ENCODE data around the gene PRDM11.

The PRDM11 gene

GRCh38 chr11:45142241-45143055 lies 4.0 kb upstream of the PRDM11 start:
- DNase-seq: no peak

GRCh38 chr11:45143494-45143893 lies 2.9 kb upstream of the PRDM11 start:
- no peak for DNase-seq

- no peak for DNase-seq
These were observed 2.0 kb upstream of the PRDM11 start for GRCh38 chr11:45144126-45145082.

DNA sequence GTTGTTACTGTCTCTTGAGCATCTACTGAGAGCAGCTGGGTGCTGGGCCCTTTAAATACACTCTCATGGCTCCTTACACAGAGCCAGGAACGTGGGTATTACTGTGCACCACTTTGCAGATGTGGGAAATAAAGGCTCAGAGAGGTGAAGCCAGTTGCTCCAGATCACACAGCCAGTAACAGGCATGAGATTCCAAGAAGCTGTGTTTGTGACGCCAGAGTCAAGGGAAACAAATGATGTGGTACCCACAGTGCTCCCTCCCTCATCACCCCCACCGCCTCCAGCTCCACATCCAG lies 1.4 kb upstream of the PRDM11 start:
- DNase-seq: no peak

- DNase-seq: peak; percentile 83
These were observed 914 bp upstream of the PRDM11 start for GRCh38 chr11:45145379-45146071.

DNA sequence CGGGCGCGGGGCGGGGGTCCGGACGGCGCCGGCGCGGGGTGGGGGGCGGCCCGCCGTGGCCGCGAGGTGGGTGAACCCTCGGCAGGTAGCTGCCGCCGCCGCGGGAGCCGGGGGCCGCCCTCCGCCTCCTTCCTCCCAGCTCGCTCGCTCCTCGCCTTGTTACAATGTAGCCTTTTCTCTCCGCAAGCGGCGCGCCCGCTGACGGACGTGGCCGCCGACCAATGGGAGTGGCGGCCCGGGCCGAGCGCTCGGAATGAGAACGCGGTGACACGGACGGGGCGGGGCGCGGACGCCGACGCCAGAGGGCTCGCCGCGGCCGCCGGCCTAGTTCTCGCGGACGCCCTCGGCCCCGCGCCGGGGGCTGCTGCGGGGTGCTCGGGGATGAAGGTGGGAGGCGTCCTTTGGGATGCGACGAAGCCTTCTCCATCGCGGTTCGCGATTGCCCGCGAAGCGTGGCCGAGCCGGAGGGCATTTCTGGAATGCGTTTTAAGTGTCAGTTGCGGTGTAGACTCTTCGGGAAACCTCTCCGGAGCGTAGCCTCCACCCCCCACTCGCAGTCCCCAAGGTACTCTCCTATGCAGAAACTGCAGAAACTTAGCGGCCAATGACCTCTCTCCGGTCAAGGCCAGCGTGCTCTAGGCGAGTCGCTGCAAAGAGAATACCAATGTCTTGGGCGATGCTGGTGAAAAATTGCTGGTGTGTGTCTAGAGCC lies 734 bp downstream of the PRDM11 start:
- DNase-seq: peak; percentile 96

GRCh38 chr11:45147891-45148675 lies 1.6 kb downstream of the PRDM11 start:
- DNase-seq: no peak

GRCh38 chr11:45149483-45150056 lies 3.1 kb downstream of the PRDM11 start:
- no peak for DNase-seq

DNA sequence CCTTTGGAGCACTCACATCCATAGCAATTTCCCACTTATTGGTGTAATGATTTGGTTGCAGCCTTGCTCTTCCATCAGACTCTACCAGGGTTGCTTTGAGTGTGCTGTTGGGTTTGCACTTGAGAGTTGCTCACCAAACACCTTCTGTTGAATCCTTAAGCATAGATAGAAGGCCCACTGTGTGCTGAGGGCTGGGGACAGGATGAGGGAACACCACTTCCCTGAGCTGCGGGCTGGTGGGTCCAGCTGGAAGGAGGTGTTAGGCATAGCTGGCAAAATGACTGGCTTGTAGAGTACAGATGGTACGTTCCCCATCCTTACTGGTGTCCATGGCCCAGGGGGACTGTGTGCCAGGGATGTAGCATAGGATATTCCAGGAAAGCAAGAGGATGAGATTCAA lies 3.9 kb downstream of the PRDM11 start:
- DNase-seq: no peak

DNA sequence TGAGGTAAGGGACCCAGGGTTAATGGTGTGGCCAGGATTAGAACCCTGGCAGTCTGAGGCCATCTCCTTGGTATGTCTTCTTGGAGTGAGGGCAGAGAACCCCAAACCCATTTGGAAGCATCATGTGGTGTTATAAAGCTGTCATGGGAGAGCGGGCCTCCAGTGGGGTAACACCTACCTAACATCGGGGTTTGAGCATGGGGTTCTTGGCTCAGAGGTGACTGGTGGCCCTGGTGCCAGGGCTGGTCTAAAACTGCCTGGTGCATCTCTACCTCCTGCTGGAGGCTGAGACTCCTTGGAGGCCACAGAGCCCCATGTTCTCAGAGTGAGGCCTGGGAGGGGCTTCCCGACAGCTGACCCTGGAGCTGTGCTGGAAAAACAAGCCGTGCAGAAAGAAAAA lies 4.5 kb downstream of the PRDM11 start:
- DNase-seq: no peak

DNA sequence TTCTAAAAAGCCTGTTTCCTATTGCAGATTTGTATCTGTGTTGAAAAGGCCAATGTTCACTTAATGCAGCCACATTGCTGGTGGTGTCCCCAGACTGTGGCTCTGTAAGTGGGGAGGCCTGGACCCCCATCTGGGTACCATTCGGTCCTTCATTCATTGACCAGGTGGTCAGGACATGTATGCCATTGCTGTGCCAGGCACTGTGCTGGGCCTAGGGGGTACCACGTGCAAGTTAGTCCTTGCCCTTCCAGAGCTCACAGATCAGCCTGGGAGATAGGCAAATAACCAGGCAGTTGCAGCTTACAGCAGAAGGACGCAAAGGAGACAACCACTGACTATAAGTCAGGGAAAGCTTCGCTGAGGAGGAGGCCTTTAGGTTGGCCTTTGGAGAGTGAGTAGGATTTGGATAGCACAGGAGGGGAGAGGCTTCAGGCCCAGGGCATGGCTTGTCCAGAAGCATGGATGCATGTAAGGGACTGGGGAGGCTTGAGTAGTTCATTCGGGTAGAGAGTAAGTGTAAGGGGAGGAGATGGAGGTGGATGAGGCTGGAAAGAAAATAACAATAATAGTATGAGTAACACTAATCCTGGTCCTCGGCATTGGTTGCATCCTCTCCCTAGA lies 5.0 kb downstream of the PRDM11 start:
- DNase-seq: no peak

DNA sequence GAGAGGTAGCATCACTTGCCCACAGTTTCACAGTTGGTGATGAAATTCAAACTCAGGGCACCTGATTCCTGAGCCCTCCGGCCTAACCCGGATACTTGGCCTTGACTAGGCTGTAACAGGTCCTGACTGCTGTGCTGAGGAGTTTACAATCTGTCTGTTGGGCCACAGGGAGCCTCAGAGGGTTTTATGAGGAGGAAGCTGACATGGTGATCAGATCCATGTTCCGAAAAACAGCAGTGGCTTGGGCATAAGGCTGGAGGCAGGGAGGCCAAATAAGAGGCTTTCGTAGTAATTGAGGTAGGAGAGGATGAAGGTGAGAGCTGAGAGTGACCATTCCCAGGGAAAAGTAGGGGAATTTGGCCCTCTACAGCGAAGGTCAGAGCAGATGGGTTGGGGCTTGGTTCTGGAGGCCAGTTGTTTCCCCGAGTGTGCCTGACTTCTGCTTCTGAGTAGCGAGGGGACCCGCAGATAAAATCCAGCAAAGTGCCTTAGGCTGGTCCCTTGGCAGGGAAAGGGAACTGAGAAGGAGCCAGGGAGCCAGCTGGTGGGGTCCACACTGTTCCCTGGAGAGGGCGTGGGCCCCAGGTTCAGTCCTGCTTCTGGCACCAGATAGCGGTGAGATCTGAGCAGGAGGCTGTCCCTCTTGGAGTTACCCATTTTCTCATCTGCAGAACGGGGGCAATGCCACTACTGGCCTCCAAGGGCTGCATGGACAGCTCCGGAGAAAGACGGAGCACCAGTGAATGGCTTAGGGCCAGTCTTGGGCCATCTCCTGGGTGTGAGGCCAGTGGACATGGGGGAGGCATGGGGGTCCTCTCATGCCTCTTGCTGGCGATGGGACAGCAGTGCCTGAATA lies 6.5 kb downstream of the PRDM11 start:
- DNase-seq: no peak

DNA sequence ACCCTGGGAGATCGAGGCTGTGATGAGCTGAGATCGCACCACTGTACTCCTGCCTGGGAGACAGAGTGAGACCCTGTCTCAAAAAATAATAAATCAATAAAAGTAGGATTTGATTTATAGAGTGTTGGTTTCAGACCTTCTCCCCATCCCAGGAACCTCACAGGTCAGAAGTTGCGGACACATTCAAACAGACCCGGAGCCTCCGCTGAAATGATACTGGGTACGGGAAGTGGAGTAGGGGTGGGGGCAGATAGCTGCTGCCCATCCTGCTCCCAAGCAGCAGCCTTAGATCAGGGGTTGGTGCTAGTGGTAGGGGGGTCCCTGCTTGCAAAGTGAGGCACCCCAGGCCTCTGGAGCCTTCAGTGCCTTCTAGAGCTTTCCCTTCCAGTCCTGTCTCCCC lies 7.8 kb downstream of the PRDM11 start:
- no peak for DNase-seq

DNA sequence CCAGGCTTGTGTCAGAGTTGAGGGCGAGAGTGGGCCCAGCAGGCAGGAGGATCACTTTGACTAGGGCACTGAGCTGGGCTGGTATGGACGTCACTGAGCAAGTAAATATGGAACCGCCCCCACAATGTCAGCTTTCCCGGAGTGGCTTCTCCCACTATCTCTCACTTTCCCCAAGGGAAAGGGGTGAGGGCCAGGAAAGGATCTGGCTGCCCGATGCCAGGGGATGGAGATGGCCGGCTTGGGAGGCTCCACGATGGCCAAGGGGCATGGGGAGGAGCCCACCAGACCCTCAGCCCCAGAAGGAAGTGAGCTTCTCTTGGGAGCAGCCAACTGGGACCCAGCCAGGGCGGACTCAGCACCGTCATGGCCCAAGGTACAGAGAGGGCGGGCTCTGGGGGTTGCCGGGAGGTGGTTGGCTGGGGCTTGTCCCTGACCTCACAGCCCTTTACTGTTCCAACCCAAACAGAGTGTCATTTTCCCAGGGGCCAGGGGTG lies 8.7 kb downstream of the PRDM11 start:
- no peak for DNase-seq

- DNase-seq: no peak
These were observed 9.3 kb downstream of the PRDM11 start for GRCh38 chr11:45155627-45156180.

DNA sequence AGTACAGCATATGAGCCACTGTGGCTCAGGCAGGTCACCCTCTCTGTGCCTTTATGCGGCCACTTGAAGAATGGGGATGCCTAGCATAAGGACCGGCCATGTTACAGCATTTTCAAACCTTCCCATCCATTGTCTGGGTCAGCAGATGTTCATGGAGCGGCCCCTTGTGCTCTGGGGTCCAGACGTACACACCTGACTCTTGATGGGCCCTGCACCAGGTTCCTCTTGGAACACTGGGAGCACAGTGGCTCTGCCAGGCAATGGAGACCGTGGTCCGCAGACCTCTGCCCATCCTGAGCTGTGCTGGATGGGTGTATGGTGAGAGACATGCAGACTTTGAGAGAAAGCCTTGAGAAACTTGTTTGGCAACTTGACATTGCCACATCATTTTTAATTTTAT lies 9.8 kb downstream of the PRDM11 start:
- DNase-seq: no peak

DNA sequence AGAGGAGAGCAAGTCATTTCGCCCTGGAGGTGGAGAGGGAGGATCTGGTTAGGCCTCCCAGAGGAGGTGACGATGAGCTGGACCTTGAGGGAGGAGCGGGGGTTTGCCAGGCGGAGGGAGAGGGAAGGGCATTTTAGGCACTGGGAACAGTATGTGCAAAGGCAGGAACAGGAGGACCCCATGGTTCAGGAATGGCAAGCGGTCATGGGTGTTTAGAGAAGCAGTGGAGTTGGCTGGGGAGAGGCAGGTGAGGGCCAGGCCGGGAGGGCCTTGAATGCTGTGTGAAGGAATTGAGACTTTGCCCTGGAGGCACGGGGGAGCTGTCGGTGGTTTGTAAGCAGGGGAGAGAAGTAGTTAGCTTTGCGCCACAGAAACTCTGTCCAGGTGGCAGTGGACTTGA lies 10.3 kb downstream of the PRDM11 start:
- no peak for DNase-seq

DNA sequence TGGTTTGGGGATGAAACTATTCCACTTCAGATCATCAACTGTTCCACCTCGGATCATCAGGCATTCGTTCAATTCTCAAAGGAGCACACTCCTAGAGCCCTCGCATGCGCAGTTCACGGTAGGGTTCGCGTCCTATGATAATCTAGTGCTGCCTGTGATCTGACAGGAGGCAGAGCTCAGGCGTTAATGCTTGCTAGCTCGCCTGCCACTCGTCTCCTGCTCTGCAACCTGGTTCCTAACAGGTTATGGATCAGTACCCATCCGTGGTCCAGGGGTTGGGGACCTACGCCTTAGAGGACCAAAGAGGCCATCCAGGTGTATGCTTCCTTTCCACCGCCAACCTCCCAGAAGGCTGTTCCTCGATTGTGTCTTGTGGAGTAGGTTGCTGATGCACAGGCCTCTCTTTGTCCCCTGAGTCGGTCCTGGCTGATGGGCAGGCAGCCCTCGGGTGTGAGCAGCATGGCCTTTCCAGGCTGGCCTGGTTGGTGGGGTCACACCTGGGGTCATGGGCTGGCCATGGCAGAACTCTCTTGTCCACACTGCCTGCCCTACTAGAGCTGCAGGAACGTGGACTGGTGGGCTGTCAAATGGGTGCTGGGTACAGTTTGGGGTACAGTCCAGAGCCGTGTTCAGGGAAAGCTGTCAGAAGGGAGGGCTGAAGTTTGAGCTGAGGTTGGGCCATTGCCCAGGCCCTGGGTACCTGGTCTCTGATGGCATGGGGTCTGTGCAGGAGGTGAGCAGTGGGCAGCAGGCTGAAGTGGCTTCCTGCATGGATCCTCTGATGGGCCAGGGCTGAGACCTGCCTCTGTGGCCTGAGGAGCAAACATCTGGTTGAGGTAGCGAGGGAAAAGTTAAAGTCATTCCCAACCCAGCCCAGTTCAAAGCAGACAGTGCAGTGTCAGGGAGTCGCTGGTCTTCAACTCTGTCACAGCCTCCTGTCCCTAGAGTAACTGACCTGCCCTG lies 11.1 kb downstream of the PRDM11 start:
- DNase-seq: peak; percentile 43

Data from retina (tissue), 1 donor.